Measurements from ENCODE around the gene PLA2G2C. TPM values are rescaled to one million over a fixed set of nuclear protein-coding genes. Genes with fewer than 3 reads are reported as not detected.

Gene PLA2G2C
- total and polyA plus RNA-seq, 7 experiments from 2014 or later = 0.46 TPM; not detected in 6

GRCh38 chr1:20199403-20199802 lies 13.1 kb upstream of the PLA2G2C start:
- no peaks in the 10 kb centered on the region for H3K4me1 ChIP-seq (ENCODE audit: control insufficient read depth in 2 of 2, insufficient read depth in 2 of 2, low read length in 2 of 2)
- ATAC-seq (no peak), DNase-seq (no peak)
- no peak overlapping the region for H3K27ac Mint-ChIP-seq
- ChIA-PET CTCF (interaction anchor here (0.9 kb wide), 1 partner anchor 13 kb away, joined by 3 read pairs; no protein-coding TSS in a partner anchor), POLR2A (no interaction called here)
- H3K9me3 Mint-ChIP-seq = no peaks in the 10 kb centered on the region
- H3K4me3 ChIP-seq (ENCODE audit: low read length) = no peak overlapping the region
- no peak overlapping the region for H3K27ac ChIP-seq (ENCODE audit: low read depth, low read length)
- no peaks in the 10 kb centered on the region for H3K36me3 ChIP-seq (ENCODE audit: control insufficient read depth in 2 of 3, insufficient read depth in 3 of 3, low read length in 3 of 3)
- H3K27me3 ChIP-seq (ENCODE audit: control insufficient read depth in 2 of 2, insufficient read depth in 2 of 2, low read length in 2 of 2) = no peaks in the 10 kb centered on the region
- H3K9me3 ChIP-seq (ENCODE audit: control insufficient read depth in 2 of 3, low read length in 3 of 3) = no peaks in the 10 kb centered on the region
- intact Hi-C loops (cut with micrococcal nuclease) = no loop called here
- no peaks in the 10 kb centered on the region for H3K36me3 Mint-ChIP-seq
- H3K4me1 Mint-ChIP-seq = peaks cover 0 to 7% (median 0%) of the 10 kb centered on the region in 7 donors
- peaks cover 5 to 49% (median 14%) of the 10 kb centered on the region in 5 donors for H3K27me3 Mint-ChIP-seq
- H3K4me3 Mint-ChIP-seq = no peak overlapping the region

DNA sequence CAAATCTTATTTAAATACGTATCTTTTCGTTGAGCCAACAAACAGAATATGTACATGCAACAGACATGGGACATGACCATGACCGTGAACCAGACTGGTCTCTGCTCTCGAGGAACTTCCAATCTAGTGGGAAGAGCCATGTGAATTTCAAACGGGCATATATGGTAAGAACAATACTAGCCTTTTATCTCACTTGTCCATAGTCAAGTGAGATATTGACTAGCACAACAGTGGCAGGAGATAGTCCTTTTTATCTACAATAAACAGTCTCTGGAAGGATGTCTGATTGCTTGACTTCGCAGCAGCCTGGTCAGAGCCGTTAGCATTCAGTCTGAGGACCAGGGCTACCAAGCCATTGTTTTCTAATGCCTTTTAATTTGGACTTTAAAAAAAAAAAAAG lies 12.6 kb upstream of the PLA2G2C start:
- Histone ChIP-seq H3K27ac (ENCODE audit: low read depth, low read length) (no peak overlapping the region), H3K4me1 (ENCODE audit: control insufficient read depth in 2 of 2, insufficient read depth in 2 of 2, low read length in 2 of 2) (no peaks in the 10 kb centered on the region), H3K36me3 (ENCODE audit: control insufficient read depth in 2 of 3, insufficient read depth in 3 of 3, low read length in 3 of 3) (no peaks in the 10 kb centered on the region), H3K4me3 (ENCODE audit: low read length) (no peak overlapping the region), H3K9me3 (ENCODE audit: control insufficient read depth in 2 of 3, low read length in 3 of 3) (no peaks in the 10 kb centered on the region), H3K27me3 (ENCODE audit: control insufficient read depth in 2 of 2, insufficient read depth in 2 of 2, low read length in 2 of 2) (no peaks in the 10 kb centered on the region)
- POLR2A ChIA-PET = no interaction called here
- intact Hi-C loops (cut with micrococcal nuclease) = no loop called here
- Mint-ChIP-seq H3K4me3 (no peak overlapping the region), H3K27ac (no peak overlapping the region), H3K36me3 (no peaks in the 10 kb centered on the region), H3K9me3 (no peaks in the 10 kb centered on the region), H3K4me1 (peaks cover 0 to 7% (median 0%) of the 10 kb centered on the region in 7 donors), H3K27me3 (peaks cover 5 to 49% (median 14%) of the 10 kb centered on the region in 5 donors)
- no peak for ATAC-seq
- CTCF ChIA-PET = interaction anchor here (0.6 kb wide), 1 partner anchor 13 kb away, joined by 4 read pairs; no protein-coding TSS in a partner anchor
- no peak for DNase-seq

DNA sequence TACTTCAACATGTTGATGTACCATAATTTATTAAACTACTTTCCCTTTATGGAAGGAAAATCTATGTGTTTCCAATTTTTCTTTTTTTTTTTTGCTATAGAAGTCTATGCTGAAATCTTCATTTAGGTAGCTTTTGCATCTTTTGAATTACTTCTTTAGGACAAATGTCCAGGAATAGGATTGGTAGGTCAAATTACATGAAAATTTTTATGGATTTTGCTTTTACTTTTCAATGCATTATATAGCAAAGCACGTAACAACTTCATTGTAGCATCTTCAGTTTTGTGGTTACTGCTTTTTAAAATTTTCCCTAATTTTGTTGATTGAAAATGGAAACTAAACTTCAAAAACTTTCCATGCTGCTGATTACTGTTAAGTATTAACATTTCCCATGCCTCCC lies 12.0 kb upstream of the PLA2G2C start:
- H3K4me1 ChIP-seq (ENCODE audit: control insufficient read depth in 2 of 2, insufficient read depth in 2 of 2, low read length in 2 of 2) = no peaks in the 10 kb centered on the region
- intact Hi-C loops (cut with micrococcal nuclease) = no loop called here
- H3K27ac Mint-ChIP-seq = no peak overlapping the region
- no peak overlapping the region for H3K4me3 Mint-ChIP-seq
- ATAC-seq (no peak), DNase-seq (no peak)
- H3K9me3 ChIP-seq (ENCODE audit: control insufficient read depth in 2 of 3, low read length in 3 of 3) = no peaks in the 10 kb centered on the region
- no peaks in the 10 kb centered on the region for H3K9me3 Mint-ChIP-seq
- H3K27ac ChIP-seq (ENCODE audit: low read depth, low read length) = no peak overlapping the region
- H3K36me3 ChIP-seq (ENCODE audit: control insufficient read depth in 2 of 3, insufficient read depth in 3 of 3, low read length in 3 of 3) = no peaks in the 10 kb centered on the region
- CTCF ChIA-PET = interaction anchor here (0.6 kb wide), 1 partner anchor 13 kb away, joined by 4 read pairs; no protein-coding TSS in a partner anchor
- H3K27me3 Mint-ChIP-seq = peaks cover 5 to 43% (median 10%) of the 10 kb centered on the region in 5 donors
- H3K4me3 ChIP-seq (ENCODE audit: low read length) = no peak overlapping the region
- POLR2A ChIA-PET = no interaction called here
- no peaks in the 10 kb centered on the region for H3K27me3 ChIP-seq (ENCODE audit: control insufficient read depth in 2 of 2, insufficient read depth in 2 of 2, low read length in 2 of 2)
- H3K4me1 Mint-ChIP-seq = peaks cover 0 to 7% (median 0%) of the 10 kb centered on the region in 7 donors
- H3K36me3 Mint-ChIP-seq = no peaks in the 10 kb centered on the region

- no peak for DNase-seq
- Histone ChIP-seq H3K27me3 (ENCODE audit: control insufficient read depth in 2 of 2, insufficient read depth in 2 of 2, low read length in 2 of 2) (no peaks in the 10 kb centered on the region), H3K9me3 (ENCODE audit: control insufficient read depth in 2 of 3, low read length in 3 of 3) (no peaks in the 10 kb centered on the region), H3K4me3 (ENCODE audit: low read length) (no peak overlapping the region), H3K27ac (ENCODE audit: low read depth, low read length) (no peak overlapping the region), H3K4me1 (ENCODE audit: control insufficient read depth in 2 of 2, insufficient read depth in 2 of 2, low read length in 2 of 2) (no peaks in the 10 kb centered on the region), H3K36me3 (ENCODE audit: control insufficient read depth in 2 of 3, insufficient read depth in 3 of 3, low read length in 3 of 3) (no peaks in the 10 kb centered on the region)
- Mint-ChIP-seq H3K4me3 (no peak overlapping the region), H3K27ac (no peak overlapping the region), H3K27me3 (peaks cover 5 to 44% (median 8%) of the 10 kb centered on the region in 5 donors), H3K36me3 (peaks cover 0 to under 1% (median 0%) of the 10 kb centered on the region in 5 donors), H3K9me3 (no peaks in the 10 kb centered on the region), H3K4me1 (peaks cover 0 to 7% (median 0%) of the 10 kb centered on the region in 7 donors)
- intact Hi-C loops (cut with micrococcal nuclease) = no loop called here
- no peak for ATAC-seq
- POLR2A ChIA-PET = no interaction called here
- CTCF ChIA-PET = interaction anchor here (0.6 kb wide), 1 partner anchor 279 kb away, joined by 3 read pairs; no protein-coding TSS in a partner anchor
Measured at GRCh38 chr1:20197329-20197791, 11.0 kb upstream of the PLA2G2C start.

DNA sequence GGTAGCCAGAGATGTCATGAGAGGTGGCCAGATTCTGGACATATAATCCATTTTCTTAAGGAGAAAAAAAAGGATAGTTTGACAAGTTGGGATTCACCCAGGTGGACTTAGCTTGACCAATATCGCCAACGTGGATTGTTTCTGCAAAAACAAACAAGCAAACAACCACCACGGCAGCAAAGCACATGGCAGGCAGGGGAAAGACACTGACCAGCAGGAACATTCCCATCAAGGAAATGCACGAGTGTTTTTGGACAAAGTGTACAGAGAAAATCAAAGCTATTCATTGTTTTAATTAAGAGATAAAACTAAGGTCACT lies 9.1 kb upstream of the PLA2G2C start:
- DNase-seq (no peak), ATAC-seq (no peak)
- ChIA-PET POLR2A (interaction anchor here (1.0 kb wide), 1 partner anchor 8 kb away, joined by 3 read pairs; no protein-coding TSS in a partner anchor), CTCF (interaction anchor here (0.8 to 3.7 kb wide), 9 partner anchors 8 to 279 kb away, joined by 3 to 20 read pairs (median 4); no protein-coding TSS in a partner anchor)
- no peaks in the 10 kb centered on the region for H3K36me3 ChIP-seq (ENCODE audit: control insufficient read depth in 2 of 3, insufficient read depth in 3 of 3, low read length in 3 of 3)
- intact Hi-C loops (cut with micrococcal nuclease) = loop anchor here (1.0 to 2.0 kb wide), 6 partner anchors 8 to 277 kb away; no protein-coding TSS in a partner anchor
- Mint-ChIP-seq H3K36me3 (peaks cover 0 to 2% (median 0%) of the 10 kb centered on the region in 5 donors), H3K9me3 (no peaks in the 10 kb centered on the region), H3K27me3 (peaks cover 5 to 41% (median 5%) of the 10 kb centered on the region in 5 donors), H3K4me1 (peaks cover 0 to 7% (median 0%) of the 10 kb centered on the region in 7 donors), H3K4me3 (no peak overlapping the region), H3K27ac (no peak overlapping the region)
- H3K27me3 ChIP-seq (ENCODE audit: control insufficient read depth in 2 of 2, insufficient read depth in 2 of 2, low read length in 2 of 2) = no peaks in the 10 kb centered on the region
- H3K9me3 ChIP-seq (ENCODE audit: control insufficient read depth in 2 of 3, low read length in 3 of 3) = no peaks in the 10 kb centered on the region
- H3K4me1 ChIP-seq (ENCODE audit: control insufficient read depth in 2 of 2, insufficient read depth in 2 of 2, low read length in 2 of 2) = no peaks in the 10 kb centered on the region
- H3K4me3 ChIP-seq (ENCODE audit: low read length) = no peak overlapping the region
- H3K27ac ChIP-seq (ENCODE audit: low read depth, low read length) = no peak overlapping the region

DNA sequence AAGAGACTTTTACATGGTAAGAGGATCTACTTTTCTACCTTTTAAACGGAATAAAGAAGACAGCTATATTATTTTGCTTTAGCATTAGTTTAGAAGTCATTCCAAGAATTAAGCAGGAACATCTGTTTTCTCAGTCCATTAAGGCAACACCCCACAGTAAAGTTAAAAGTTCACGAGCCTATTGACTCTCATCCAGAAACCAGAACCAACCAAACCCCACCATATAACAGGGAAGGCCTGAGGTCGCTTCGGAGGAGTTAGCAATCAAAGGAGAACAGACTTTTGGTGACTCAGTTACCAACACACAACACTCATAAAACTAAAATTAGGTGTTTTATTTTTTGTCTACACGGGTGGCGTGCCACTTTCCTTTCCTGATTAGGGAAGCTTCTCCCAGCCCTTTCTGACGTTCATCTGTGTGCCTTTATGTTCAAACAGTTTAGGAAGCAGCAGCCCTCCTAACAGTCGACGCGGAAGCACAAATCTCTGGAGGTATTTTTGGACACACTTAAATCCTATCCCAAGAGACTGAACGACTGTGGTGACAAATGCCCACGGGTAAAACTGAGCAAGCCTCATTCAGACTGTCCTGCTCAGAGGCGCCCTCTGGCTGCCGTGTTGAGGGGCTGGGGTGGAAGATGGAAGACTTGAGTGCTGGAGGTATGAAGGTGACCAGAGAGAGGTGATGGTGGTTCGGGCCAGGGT lies 8.6 kb upstream of the PLA2G2C start:
- Mint-ChIP-seq H3K27me3 (peaks cover 0 to 36% (median 5%) of the 10 kb centered on the region in 5 donors), H3K4me1 (peaks cover 0 to 7% (median 0%) of the 10 kb centered on the region in 7 donors), H3K27ac (no peak overlapping the region), H3K9me3 (no peaks in the 10 kb centered on the region), H3K36me3 (peaks cover 0 to 2% (median 0%) of the 10 kb centered on the region in 5 donors), H3K4me3 (no peak overlapping the region)
- Histone ChIP-seq H3K27me3 (ENCODE audit: control insufficient read depth in 2 of 2, insufficient read depth in 2 of 2, low read length in 2 of 2) (no peaks in the 10 kb centered on the region), H3K36me3 (ENCODE audit: control insufficient read depth in 2 of 3, insufficient read depth in 3 of 3, low read length in 3 of 3) (no peaks in the 10 kb centered on the region), H3K4me3 (ENCODE audit: low read length) (no peak overlapping the region), H3K9me3 (ENCODE audit: control insufficient read depth in 2 of 3, low read length in 3 of 3) (no peaks in the 10 kb centered on the region), H3K4me1 (ENCODE audit: control insufficient read depth in 2 of 2, insufficient read depth in 2 of 2, low read length in 2 of 2) (no peaks in the 10 kb centered on the region), H3K27ac (ENCODE audit: low read depth, low read length) (no peak overlapping the region)
- intact Hi-C loops (cut with micrococcal nuclease) = loop anchor here (1.0 to 2.0 kb wide), 6 partner anchors 8 to 277 kb away; no protein-coding TSS in a partner anchor
- POLR2A ChIA-PET = interaction anchor here (0.9 to 1.0 kb wide), 2 partner anchors 8 to 17 kb away, joined by 3 read pairs; no protein-coding TSS in a partner anchor
- ATAC-seq = peak; percentile 81
- CTCF ChIA-PET = interaction anchor here (0.5 to 3.7 kb wide), 8 partner anchors 15 to 277 kb away, joined by 3 to 20 read pairs (median 4); no protein-coding TSS in a partner anchor
- DNase-seq = peak; percentile 43 to 76 (median 63)
